Caki2 (cell line): ENCODE data around the gene XCL1. TPM values are rescaled to one million over a fixed set of nuclear protein-coding genes. Genes with fewer than 3 reads are reported as not detected.

Source experiments
- DNase-seq: peaks from one replicate; pipeline ENCODE4 v3.0.0-alpha.2; 2015; ENCODE audit warnings: low read depth
- in situ Hi-C: cut with HindIII; loops from 2 replicates; pipeline ENCODE4 v1.10.0; 2016; ENCODE audit warnings: low sequenced_read_pairs, low pct_unique_long_range_greater_than_20kb, mixed read lengths
- total RNA-seq: library from RNA; depleted of rRNA; stranded (reverse); fragments of >200 nt; shearing (Covaris generic); gene quantifications from 2 replicates; pipeline ENCODE4 v1.2.3, GENCODE V29; 2014; ENCODE audit warnings: low replicate concordance; rRNA removed

XCL1 gene
- total RNA-seq, 1 experiment from 2014 or later: not detected

DNA sequence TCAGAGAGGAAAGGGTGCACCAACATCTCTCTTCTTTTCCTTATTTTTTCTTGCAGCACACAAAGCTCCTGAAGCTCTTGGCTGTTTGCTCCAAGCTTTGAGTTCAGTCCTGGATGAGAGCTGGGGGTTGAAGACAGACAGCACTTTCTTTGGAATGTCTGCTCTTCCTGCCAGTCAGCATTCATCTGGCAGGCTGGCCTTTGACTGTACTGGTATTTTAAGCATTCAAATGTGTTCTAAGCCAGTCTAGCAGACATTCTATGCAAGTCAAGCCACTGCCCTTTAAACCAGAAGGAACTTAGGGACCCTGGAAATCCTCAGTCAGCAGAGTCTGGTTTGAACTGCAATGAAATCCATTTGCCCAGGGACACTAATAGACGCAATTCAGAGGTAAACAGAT is 45.0 kb downstream of the XCL1 start:
- no peak for DNase-seq
- in situ Hi-C loops: loop anchor here (25.0 kb wide), 1 partner anchor 516 kb away; no protein-coding TSS in a partner anchor

- in situ Hi-C loops: loop anchor here (25.0 kb wide), 1 partner anchor 514 kb away; no protein-coding TSS in a partner anchor
- DNase-seq: peak; percentile 91
Observed at GRCh38 chr1:168623003-168623828, 46.8 kb downstream of the XCL1 start.

DNA sequence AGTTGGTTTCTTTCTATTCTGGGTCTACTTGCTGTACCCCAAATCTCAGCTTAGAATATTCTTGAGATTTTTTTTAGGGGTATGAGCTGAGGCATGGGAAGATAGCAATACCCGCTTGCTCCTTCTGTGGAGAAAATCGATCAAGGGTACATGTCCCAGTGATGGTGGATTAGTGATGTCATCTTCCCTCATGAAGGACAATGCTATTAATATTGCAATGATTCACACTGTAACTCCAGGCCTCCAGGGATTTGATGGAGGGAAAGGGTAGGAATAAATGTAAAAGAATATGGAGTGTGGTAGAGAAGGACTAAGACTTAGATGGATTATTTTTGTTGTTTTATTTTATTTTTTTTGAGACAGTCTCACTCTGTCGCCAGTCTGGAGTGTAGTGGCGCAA is 47.4 kb downstream of the XCL1 start:
- in situ Hi-C loops: loop anchor here (25.0 kb wide), 1 partner anchor 513 kb away; no protein-coding TSS in a partner anchor
- no peak for DNase-seq

DNA sequence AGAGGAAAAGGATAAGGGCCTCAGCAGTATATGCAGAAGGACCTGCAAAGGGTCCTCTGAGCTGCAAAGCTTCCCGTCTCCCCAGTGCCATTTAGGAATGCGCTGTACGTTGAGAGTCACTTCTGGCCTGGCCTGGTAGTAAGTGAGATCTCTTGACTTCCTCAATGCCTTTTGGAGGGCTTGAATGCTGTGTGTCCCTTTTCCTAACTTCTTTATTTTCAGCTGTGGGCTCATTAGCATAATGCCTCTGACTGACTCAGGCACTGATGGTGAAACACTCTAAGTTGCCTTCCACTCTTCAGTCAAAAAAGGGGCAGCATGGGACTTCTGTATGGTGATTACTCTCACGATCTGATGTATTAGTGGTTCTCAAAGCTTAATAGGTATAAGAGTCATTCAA is 49.9 kb downstream of the XCL1 start:
- in situ Hi-C loops: no loop called here
- no peak for DNase-seq

DNA sequence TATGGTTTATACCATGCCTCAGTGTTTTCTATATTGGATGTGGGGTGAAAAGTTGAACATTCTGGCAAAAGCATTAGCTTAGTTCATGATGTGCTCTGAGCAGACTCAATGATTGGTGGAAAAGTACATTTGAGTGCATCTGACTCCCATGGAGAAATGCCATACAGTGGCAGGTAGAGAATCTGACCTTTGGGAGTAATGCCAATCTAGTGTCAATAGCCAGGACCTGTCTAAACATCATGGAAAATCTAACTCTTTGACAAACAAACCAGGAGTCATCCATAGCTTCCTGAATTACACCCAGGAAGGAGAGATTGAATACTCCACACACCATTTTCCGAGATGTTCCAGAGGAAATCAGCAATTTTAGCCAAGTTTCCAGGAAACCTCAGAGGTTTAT is 51.0 kb downstream of the XCL1 start:
- in situ Hi-C loops: no loop called here
- DNase-seq: no peak

- peak; percentile 98 for DNase-seq
- in situ Hi-C loops: no loop called here
Observed at GRCh38 chr1:168628807-168629206, 52.4 kb downstream of the XCL1 start.

DNA sequence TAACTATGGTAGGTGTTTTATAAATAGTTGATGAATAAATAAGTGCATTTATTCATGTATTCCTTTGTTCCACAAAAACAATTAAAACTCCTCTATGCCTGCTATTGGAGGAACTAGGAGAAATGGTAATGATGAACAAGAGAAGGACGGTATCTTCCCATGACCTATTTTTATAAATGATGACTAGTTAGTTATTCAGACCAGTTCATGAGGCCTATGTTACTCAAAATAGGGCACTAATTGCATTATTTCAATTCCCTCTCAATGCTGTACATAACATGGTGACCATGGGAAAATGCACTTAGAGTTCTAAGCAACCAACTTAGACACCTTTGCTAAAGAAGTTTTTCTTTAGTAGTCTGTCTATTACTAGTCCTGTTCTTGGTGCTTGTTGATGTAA is 53.1 kb downstream of the XCL1 start:
- in situ Hi-C loops: no loop called here
- DNase-seq: no peak

Other genes starting within 250 kb of the XCL1 start
- not detected in 2 replicates for gene XCL2, start 32.6 kb upstream of the XCL1 start, total RNA-seq
- gene DPT, start 152.6 kb downstream of the XCL1 start, total RNA-seq: not detected in 2 replicates